HepG2 (cell line): Measurements from ENCODE around the gene ZNF684. TPM values are rescaled to one million over a fixed set of nuclear protein-coding genes. Genes with fewer than 3 reads are reported as not detected.

Source experiments
- ATF2 ChIP-seq: sonication (generic); formaldehyde crosslinking; IDR thresholded peaks from 2 replicates; pipeline ENCODE4 v1.4.0; 2020; ENCODE audit warnings: missing genetic modification reagents
- FOXJ3 ChIP-seq: sonication (generic); formaldehyde crosslinking; IDR thresholded peaks from 2 replicates; pipeline ENCODE4 v1.4.0; 2020; ENCODE audit warnings: missing genetic modification reagents, mild to moderate bottlenecking, borderline replicate concordance
- FOXP1 ChIP-seq, 2 experiments: fragments of 450-650 bp in 1 of 2; IDR thresholded peaks; 2 replicates each; pipeline ENCODE4 v1.6.1; 2017 to 2018; ENCODE audit warnings: antibody characterized with exemption in 1 of 2
- IRF2 ChIP-seq: IDR thresholded peaks from 2 replicates; pipeline ENCODE4 v1.6.1; 2018; ENCODE audit warnings: missing genetic modification reagents, missing compliant biosample characterization
- JARID2 ChIP-seq: sonication (generic); formaldehyde crosslinking; IDR thresholded peaks from 2 replicates; pipeline ENCODE4 v1.8.1; 2023; ENCODE audit warnings: missing genetic modification reagents, inconsistent platforms; ENCODE audit not compliant: insufficient replicate concordance
- KMT2A ChIP-seq: sonication (generic); formaldehyde crosslinking; IDR thresholded peaks from 2 replicates; pipeline ENCODE4 v1.4.0; 2020; ENCODE audit warnings: missing genetic modification reagents
- MNT ChIP-seq: fragments of 450-650 bp; IDR thresholded peaks from 2 replicates; pipeline ENCODE4 v1.6.1; 2016
- PTBP1 ChIP-seq: fragments of 200-400 bp; formaldehyde crosslinking; IDR thresholded peaks from 2 replicates; pipeline ENCODE4 v1.6.1; 2018; ENCODE audit warnings: low read length, low read depth; ENCODE audit not compliant: poor library complexity, severe bottlenecking
- REST ChIP-seq, 2 experiments: IDR thresholded peaks; 2 replicates each; pipeline ENCODE4 v1.6.1; 2011 to 2012; ENCODE audit warnings: low read length in 2 of 2, borderline replicate concordance in 1 of 2, low read depth in 1 of 2, mild to moderate bottlenecking in 1 of 2, moderate library complexity in 1 of 2
- RFX3 ChIP-seq: IDR thresholded peaks from 2 replicates; pipeline ENCODE4 v1.6.1; 2016; ENCODE audit warnings: missing biosample characterization, missing genetic modification reagents
- TCF7L2 ChIP-seq: IDR thresholded peaks from 2 replicates; pipeline ENCODE4 v1.6.1; 2011; ENCODE audit warnings: mild to moderate bottlenecking, low read depth, low read length, moderate library complexity
- TRIM22 ChIP-seq: fragments of 450-650 bp; IDR thresholded peaks from 2 replicates; pipeline ENCODE4 v1.6.1; 2017
- ZBTB37 ChIP-seq: sonication (generic); formaldehyde crosslinking; IDR thresholded peaks from 2 replicates; pipeline ENCODE4 v1.4.0; 2020; ENCODE audit warnings: mild to moderate bottlenecking, missing genetic modification reagents
- ZNF326 ChIP-seq: sonication (generic); formaldehyde crosslinking; IDR thresholded peaks from 2 replicates; pipeline ENCODE4 v1.4.0; 2020; ENCODE audit warnings: missing genetic modification reagents, borderline replicate concordance
- ZNF331 ChIP-seq: sonication (generic); formaldehyde crosslinking; IDR thresholded peaks from 2 replicates; pipeline ENCODE4 v1.4.0; 2020; ENCODE audit warnings: missing genetic modification reagents
- ZNF430 ChIP-seq: sonication (generic); formaldehyde crosslinking; IDR thresholded peaks from 2 replicates; pipeline ENCODE4 v1.9.0; 2021; ENCODE audit warnings: mild to moderate bottlenecking, missing genetic modification reagents
- polyA plus RNA-seq, 8 experiments: library from polyadenylated mRNA; depleted of rRNA in 3 of 8; stranded (reverse) in 7 of 8; unstranded in 1 of 8; fragments of >200 nt; fragmentation: Illumina TruSeq in 4 of 8; extraction: Trizol in 4 of 8; gene quantifications; 2 replicates each; pipeline versions ENCODE4 v1.2.1 to v1.2.3, GENCODE V29; 2011 to 2016; ENCODE audit warnings: low read depth in 4 of 8, missing spikeins in 1 of 8, mixed read lengths in 1 of 8; ENCODE audit not compliant: insufficient read depth in 1 of 8
- total RNA-seq, 5 experiments: library from RNA; depleted of rRNA; stranded (reverse); fragments of >200 nt; fragmentation: Illumina TruSeq; extraction: Trizol; gene quantifications; 2 replicates each; pipeline ENCODE4 v1.2.3, GENCODE V29; 2016; ENCODE audit warnings: low read depth in 1 of 5

Gene ZNF684
- total and polyA plus RNA-seq, 2 of the 13 experiments (the other 11 are each of a cell fraction or from before 2014, with no cell fraction given) = 6.5 to 15.2 TPM

- TF ChIP-seq TCF7L2 = no peak
- TF ChIP-seq JARID2 = no peak
- TF ChIP-seq KMT2A = no peak
- TF ChIP-seq ZBTB37 (CRISPR knock-in tag) = no peak
- no peak for TF ChIP-seq FOXJ3 (CRISPR knock-in tag)
- TF ChIP-seq FOXP1 (IDR thresholded peaks at IDR 0.05) = no peak
- TF ChIP-seq FOXP1 (CRISPR knock-in tag; IDR thresholded peaks at IDR 0.05) = no peak
- TF ChIP-seq ZNF326 (CRISPR knock-in tag) = no peak
- 0 out of 2 replicates have a peak, but pooled peaks have one; percentile 24 for TF ChIP-seq ZNF430 (CRISPR knock-in tag)
- no peak for TF ChIP-seq REST (IDR thresholded peaks at IDR 0.05; ENCODE audit: borderline replicate concordance in 1 of 2, low read depth in 1 of 2, low read length in 2 of 2)
- peak; percentile 80 for TF ChIP-seq IRF2 (CRISPR knock-in tag)
- 0 out of 2 replicates have a peak, but pooled peaks have one; percentile 17 for TF ChIP-seq MNT
- TF ChIP-seq TRIM22 = no peak
- no peak for TF ChIP-seq PTBP1
- no peak for TF ChIP-seq RFX3
- peak; percentile 61; the same call in 1 of the 2 replicates for TF ChIP-seq ATF2 (CRISPR knock-in tag)
- peak; percentile 48 for TF ChIP-seq ZNF331 (CRISPR knock-in tag)
These were observed at the start of gene ZNF684 (continued) for GRCh38 chr1:40531381-40532061.
